Measurements from ENCODE around the gene TNK1.

DNA sequence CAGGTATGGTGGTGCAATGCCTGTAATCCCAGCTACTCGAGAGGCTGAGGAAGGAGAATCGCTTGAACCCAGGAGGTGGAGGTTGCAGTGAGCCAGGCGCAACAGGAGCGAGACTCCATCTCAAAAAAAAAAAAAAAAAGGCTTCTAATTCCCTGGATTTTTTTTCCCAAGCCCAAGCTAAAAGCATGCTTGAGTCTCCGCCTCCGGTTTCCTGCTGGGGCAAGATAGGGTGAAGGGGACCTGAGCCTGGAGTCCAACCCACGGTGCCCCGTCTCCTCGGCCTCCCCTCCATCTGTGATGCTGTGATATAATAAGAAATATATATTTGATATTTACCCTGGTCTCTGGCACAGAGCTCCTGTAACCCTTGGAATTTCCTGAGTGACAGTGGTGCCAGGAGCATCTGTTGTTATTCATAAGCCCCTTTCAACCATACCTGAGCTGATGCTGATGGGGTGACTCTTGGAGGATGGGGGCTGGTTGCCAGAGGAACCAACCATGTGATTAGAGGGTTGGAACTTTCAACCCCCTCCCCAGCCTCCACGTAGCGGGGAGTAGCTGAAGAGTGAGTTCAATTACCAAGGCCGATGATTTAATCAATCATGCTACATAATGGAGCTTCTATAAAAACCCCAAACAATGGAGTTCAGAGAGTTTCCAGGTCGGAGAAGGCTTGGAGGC is 12.8 kb upstream of the TNK1 start:
- TF ChIP-seq, protein P1, sequence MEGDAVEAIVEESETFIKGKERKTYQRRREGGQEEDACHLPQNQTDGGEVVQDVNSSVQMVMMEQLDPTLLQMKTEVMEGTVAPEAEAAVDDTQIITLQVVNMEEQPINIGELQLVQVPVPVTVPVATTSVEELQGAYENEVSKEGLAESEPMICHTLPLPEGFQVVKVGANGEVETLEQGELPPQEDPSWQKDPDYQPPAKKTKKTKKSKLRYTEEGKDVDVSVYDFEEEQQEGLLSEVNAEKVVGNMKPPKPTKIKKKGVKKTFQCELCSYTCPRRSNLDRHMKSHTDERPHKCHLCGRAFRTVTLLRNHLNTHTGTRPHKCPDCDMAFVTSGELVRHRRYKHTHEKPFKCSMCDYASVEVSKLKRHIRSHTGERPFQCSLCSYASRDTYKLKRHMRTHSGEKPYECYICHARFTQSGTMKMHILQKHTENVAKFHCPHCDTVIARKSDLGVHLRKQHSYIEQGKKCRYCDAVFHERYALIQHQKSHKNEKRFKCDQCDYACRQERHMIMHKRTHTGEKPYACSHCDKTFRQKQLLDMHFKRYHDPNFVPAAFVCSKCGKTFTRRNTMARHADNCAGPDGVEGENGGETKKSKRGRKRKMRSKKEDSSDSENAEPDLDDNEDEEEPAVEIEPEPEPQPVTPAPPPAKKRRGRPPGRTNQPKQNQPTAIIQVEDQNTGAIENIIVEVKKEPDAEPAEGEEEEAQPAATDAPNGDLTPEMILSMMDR (IDR thresholded peaks at IDR 0.05) = no peak
- TF ChIP-seq POLR2A (IDR thresholded peaks at IDR 0.05) (no peak), EP300 (IDR thresholded peaks at IDR 0.05) (no peak), POLR2AphosphoS5 (IDR thresholded peaks at IDR 0.05) (no peak)

Measured in suprapubic skin (tissue), 4 donors.